Measurements from ENCODE around the gene CHRNA1.

The CHRNA1 gene

GRCh38 chr2:174764280-174765255, at the start of gene CHRNA1:
Gene CHRNA1, minus strand, starts transcription at chr2:174764472. Its CDS starts 78 bp downstream, at chr2:174764394.
- no peak for DNase-seq (ENCODE audit: low spot score)

- no peak for DNase-seq (ENCODE audit: low spot score)
Observed at GRCh38 chr2:174812037-174812436, 47.8 kb upstream of the CHRNA1 start.

DNA sequence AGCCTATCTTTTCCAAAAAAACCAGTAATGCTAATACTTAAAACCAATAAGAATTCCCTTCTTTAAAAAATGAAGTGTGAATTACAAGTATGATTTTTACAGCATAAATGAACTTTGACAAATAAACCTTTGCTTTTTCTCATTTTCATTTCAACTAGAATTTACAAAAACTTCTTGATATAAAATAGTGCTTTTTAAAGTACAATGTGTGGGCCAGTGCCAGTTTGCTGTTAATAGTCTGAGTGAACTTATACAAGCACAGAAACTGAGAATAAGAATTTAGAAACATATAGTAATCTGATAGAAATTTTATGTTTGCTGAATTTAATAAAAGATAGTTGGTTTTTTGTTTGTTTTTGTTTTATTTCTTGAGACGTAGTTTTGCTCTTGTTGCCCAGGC, 43.7 kb upstream of the CHRNA1 start:
- DNase-seq (ENCODE audit: low spot score), result no peak

DNA sequence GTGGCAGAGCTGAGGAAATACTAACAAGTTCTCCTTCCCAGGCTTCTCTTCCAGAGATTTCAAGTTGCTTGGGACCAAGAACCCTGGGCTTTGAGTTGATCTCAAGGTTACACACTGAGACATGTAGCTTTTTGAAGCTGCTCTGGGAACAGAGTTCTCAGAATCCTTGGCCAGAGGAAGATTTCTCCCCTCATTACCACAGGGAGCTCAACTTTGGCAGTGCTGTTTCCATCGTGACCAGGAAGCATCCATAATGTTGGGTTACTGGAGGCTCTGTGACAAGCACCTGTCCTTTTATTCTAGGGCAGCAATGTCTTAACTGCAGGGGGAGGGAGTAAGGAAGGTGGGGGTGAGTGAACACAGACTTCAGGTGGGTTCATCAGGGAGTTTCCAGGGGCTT, 41.5 kb upstream of the CHRNA1 start:
- DNase-seq (ENCODE audit: low spot score), result no peak

DNA sequence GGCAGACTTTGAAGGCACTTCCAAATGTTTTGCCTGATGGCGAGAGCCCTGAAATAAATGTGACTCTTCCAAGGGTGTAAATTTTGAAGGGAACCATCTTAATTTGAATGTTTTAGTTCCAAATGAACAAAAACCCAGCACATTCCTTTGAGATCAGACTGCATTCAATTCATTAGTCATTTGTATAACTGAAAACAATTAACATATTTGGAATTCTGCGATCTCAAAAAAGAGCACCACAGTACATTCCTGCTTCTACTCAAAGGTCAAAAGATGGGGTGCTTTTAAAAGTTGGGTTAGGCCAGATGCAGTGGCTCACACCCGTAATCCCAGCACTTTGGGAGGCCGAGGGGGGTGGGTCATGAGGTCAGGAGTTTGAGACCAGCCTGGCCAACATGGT, 38.2 kb upstream of the CHRNA1 start:
- DNase-seq (ENCODE audit: low spot score), result no peak

DNA sequence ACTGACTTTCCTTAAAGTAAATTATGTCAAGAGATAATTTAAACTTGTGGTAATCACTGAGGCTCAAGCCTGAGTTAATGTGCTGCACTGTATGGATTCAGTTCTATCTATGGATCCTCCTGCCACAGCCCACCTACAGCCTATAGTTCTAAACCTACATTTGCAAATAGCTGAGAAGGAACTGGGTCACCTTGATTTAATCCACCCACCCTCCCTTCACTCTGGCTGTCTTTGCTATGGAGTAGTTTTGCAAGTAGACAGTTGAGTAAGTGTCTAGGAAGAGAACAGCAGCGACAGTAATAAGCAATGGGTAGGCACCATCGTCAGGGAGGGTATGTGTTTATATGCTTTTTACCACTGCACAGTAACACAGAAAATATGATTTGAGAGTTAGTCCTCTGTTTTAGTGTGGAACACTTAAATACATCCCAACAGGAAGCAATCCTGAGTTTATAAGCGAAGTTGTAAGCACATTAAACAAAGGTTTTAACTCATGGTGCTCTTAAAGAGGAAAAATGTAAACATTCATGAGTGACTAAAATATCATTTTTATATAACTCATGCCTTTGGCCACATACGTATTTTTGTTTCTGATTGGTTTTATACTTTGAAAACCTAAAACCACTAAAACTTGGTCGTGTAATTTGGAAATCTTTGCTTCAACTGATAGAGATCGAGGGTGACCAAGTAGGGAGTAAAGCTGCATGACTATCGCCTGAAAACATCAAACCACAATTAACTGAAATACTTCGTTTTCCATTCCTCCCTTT, 36.3 kb upstream of the CHRNA1 start:
- no peak for DNase-seq (ENCODE audit: low spot score)

DNA sequence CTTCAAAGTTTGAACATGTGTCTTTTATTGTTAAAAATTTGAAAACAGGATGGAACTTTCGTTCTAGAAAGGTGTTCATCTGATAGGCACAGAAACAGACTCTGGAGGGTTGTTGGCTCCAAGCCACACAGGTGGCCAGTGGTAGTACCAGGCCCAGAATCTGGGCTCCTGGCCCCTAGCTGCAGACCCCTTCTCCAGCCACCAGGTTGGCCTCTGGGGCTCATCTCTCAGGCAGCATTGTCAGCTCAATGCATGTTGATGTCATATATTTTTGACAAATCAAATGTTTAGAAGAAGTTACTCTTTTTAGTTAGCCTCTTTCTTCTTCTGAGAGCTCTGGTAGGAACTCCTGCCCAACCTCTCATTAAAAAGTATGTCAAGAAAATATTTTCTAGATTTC, 34.5 kb upstream of the CHRNA1 start:
- no peak for DNase-seq (ENCODE audit: low spot score)

GRCh38 chr2:174797781-174798276, 33.6 kb upstream of the CHRNA1 start:
- DNase-seq (ENCODE audit: low spot score), result no peak

DNA sequence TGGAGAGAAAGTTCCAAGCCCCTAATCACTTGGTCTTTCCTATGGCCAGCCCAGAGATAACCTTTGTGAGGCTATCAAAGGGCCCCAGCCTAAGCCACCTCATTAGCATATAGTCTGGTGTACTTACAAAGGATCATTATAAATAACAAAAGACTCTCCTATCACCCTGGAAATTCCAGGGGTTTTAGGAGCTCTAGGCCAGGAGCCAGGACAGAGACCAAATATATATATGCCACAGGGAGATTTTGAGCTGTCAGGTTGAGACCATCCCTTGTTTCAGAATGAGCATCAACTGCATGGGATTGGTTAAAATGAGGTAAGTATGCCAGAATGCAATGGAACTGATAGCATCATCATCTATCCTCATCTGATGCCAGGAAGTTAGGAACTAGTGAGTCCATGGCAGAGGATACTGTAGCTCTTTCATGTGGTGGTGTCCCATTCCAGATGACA, 32.1 kb upstream of the CHRNA1 start:
- DNase-seq (ENCODE audit: low spot score), result no peak

GRCh38 chr2:174794851-174795374, 30.6 kb upstream of the CHRNA1 start:
- DNase-seq (ENCODE audit: low spot score), result no peak

DNA sequence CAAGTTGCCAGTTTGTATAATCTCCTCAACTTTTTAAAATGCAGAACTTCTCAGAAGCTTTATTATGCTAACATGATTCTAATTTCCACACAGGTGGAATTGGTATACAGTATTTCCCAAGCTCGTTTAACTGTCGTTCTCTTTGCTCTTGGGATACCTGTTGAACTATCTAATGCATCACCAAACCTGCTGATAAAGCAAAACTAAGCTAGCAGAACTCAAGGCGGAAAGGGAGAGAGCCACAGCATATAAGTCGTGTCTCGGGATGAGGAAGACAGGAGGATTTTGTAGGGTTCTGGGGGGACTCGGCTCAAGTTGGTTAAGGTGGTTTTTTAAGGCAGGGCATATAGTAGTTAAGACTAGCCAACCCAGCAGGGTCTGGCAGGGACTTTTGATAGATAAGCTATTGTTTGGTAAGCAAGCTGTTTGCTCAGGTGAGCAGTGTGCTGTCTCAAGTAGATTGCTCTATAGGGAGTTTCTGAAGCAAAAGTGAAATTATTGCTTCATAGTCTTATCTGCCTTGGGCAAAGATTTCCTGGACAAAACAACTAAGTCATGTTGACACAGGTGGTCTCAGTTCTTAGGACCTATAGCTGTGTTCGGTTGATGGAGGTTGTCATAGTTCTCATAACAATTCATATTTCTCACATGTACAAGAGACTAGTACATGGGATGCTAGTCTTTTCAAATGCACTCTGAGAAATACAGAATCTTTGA, 28.2 kb upstream of the CHRNA1 start:
- DNase-seq (ENCODE audit: low spot score), result no peak

DNA sequence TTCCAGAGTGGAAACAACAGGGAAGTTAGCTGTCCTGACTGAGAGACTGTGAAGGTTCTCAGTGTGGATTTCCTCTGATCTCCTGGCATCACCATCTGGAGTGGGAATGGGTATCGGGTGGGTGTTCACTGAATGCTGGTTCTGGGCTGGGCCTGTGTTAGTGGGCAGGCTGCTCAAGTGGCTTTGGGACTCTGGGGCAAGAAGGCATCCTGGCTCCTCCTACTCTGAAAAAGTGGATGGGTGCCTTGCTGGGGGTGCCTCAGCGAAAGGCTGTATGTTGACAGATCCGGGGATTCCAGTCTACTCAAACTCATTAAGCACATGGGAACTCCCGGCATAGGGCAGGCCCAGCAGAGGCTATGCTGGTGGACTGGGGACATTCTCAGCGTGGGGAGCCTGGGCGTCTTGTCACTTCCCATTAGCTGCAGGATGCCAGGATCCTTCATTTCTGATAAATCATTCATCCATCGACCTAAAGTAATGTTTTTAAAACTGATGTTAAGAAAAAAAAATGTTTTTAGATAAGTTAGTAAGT, 27.5 kb upstream of the CHRNA1 start:
- DNase-seq (ENCODE audit: low spot score), result no peak

GRCh38 chr2:174791020-174791419, 26.7 kb upstream of the CHRNA1 start:
- DNase-seq (ENCODE audit: low spot score), result no peak

GRCh38 chr2:174789001-174789400, 24.7 kb upstream of the CHRNA1 start:
- DNase-seq (ENCODE audit: low spot score), result no peak

GRCh38 chr2:174788291-174788929, 24.1 kb upstream of the CHRNA1 start:
- no peak for DNase-seq (ENCODE audit: low spot score)

DNA sequence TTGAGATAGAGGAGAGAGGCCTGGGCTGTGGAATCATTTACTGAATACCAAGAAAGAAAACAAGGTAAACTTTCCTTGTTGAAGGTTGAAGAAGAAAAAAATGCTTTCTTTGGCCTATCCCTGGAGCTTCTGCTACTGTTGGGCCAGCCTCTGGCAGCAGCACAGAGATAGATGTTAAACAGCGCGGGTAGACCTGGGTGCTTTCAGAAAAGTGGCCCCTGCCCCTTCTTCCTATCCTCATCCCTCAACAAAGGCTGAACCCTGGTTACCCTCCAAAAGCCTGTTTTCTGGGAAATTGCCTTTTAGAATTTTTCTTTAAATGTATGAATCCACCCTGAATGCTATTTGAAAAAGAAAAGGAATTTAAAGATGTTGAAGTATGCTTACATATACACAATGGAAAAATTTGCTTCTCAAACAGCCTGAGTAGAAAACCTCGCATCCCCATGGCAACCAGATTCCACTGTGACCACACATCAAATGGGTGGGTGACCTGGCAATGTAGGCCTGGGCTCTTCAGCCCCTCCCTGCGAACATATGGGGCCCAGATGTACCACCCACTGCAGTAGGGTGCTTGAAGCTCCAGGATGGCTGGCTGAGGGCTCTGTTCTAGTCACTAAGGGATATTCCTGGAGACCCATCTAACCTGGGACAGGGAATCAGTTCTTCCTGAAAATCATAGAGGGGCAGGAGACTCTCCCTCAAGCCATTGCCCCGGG, 23.4 kb upstream of the CHRNA1 start:
- no peak for DNase-seq (ENCODE audit: low spot score)

DNA sequence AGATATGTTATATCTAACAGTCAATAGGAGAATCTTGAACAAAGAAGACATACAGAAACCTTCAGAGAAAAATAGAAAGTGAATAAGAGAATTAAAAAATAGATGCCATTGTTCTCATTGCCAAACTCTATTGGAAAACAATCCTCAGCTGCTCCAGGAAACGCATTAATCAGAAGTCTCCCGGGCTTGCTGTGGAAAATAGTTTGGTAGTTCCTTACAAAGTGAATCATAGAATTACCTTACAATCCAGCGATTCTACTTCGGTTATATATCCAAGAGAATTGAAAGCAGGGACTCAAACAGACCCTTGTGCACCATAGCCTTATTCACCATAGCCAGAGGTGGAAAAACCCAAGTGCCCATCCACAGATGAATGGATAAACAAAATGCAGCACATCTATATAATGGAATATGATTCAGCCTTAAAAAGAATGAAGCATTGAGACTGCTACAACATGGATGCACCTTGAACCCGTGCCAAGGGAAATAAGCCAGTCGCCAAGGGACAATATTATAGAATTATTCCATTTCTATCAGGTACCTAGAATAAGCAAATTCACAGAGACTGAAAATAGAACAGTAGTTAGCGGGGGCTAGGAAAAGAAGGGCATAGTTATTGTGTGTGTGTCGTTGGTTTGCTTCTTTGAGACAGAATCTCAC, 21.9 kb upstream of the CHRNA1 start:
- DNase-seq (ENCODE audit: low spot score), result no peak

GRCh38 chr2:174785481-174785880, 21.2 kb upstream of the CHRNA1 start:
- DNase-seq (ENCODE audit: low spot score), result no peak

DNA sequence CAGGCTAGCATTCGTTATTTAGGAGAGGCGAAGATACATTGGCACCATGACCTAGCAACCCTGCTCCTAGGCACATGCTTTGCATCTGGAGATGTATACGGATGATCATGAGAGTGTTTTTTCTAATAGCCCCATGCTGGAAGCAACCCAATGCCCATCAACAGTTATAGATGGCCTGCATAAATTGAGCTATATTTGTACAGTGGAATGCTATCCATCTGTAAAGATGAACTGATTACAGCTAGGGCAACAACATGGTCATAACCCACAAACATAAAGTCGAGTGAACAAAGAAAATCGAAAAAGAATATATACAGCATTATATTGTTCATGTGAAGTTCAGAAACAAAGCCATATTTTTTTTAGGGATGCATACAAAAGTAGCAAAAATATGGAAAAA, 20.6 kb upstream of the CHRNA1 start:
- DNase-seq (ENCODE audit: low spot score), result no peak

DNA sequence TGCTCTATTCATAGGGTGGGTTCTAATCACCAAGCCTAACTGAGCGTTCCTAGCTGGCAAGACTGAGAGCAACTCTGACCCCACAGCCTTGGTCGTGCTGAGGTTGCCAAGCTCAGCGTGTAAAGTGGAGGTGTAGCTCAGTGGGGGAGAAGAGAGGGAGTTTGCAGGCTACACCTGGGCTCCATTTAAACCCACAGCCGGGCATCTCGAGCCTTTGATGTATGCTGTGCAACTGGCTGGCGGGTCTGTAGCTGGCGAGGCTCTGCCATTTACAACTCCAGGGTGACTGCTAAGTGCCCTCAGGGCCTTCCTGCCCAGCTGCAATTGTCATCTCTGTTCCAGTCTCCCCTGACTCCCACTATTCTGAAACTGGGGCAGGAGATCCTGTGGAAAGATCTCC, 20.0 kb upstream of the CHRNA1 start:
- DNase-seq (ENCODE audit: low spot score), result no peak

Data from CD4-positive, alpha-beta T cell treated with Interleukin-2 at 100 ng/mL for 4 hours (primary cell).